ENCODE data around the gene TEP1.

The TEP1 gene

DNA sequence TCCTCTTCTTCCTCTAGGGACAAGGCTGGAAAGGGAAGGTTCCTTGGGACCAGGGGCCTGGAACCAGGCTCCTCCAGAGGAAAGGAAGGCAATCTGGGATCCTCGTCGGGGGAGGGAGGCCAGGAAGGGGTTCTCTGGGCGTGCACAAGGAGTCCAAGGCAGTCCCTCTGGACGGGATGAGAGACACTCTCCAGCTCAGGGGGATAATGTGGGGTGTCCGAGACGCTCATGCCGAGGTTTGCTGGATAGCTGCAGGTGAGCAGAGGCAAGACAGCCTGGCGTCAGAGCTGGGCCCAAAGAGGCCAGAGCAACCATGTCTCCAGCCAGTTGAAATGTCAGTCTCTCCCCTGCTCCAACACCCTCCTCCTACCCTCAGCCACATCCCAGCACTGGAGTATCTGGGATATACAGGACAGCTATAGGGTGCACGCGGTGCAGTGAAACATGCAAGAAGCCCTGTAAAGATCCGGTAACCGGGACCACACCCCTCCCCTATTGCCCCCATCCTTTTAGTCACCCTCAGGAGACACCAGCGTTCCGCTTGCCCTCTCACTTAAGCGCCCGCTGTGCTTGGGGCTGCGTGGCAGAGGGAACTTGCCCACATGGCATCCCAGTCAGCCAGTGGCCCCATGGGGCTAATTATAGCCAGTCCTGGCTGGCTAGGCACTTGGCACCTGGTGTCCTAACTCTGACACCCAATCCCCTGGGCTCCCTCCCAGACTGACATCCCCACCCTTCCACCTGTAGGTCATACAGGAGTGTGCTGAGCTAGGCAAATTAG is 22.5 kb upstream of the TEP1 start, which contains the start of gene KLHL33:
TSS of gene KLHL33 (minus strand) at position 585 of the 781 bp plus-strand sequence. CDS start at position 230, 355 bp downstream.
- H3K4me3 ChIP-seq (ENCODE audit: low read length) = no peak within 1 kb of the TSS
- DNase-seq (ENCODE audit: low read depth, low spot score) = no peak

GRCh38 chr14:20434701-20435581 is 21.6 kb upstream of the TEP1 start:
- no peak for DNase-seq (ENCODE audit: low read depth, low spot score)
- no peak overlapping the region for H3K4me3 ChIP-seq (ENCODE audit: low read length)

- H3K4me3 ChIP-seq (ENCODE audit: low read length) = no peak overlapping the region; the same call in 1 of the 2 replicates
- no peak for DNase-seq (ENCODE audit: low read depth, low spot score)
Measured at GRCh38 chr14:20429801-20430669, 16.7 kb upstream of the TEP1 start.

DNA sequence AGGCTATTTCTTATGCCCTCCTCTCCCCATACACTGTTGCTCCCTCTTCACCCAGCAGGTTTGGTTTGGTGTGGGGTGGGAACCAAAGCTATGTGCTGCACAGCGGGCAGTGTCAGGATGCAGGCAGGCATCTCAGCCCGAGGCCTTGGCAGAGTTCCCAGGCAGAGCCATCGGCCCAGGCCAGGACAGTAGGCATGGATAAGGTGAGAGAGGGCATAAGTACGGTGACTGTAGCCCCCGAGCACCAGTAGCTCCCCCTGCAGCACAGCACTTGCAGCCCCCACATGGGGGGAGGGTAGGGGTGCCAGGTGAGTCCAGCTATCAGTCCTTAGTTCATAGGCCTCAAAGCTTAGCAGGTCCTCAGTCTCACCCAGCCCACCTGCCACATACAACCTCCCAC is 15.5 kb upstream of the TEP1 start:
- DNase-seq (ENCODE audit: low read depth, low spot score) = no peak
- H3K4me3 ChIP-seq (ENCODE audit: low read length) = no peak overlapping the region

DNA sequence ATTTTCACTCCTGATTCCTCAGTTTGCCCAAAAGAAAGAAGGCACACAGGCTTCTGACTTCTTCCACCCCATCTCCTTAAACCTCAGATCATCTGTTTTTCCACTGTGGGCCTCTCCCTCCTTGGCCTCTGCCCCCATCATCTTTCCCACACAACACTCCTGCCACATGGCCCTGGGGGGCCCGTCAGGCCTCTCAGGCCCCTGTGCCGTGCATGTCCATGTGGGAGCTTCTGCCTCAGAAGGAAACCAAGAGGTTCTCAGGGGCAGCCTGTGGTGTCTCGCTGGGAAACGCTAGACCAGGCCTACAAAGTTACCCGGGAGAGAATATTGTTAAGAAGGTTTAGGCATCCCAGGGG is 14.7 kb upstream of the TEP1 start:
- no peak for DNase-seq (ENCODE audit: low read depth, low spot score)
- peak overlapping the region; percentile 39 for H3K4me3 ChIP-seq (ENCODE audit: low read length)

- peak; percentile 90 for DNase-seq (ENCODE audit: low read depth, low spot score)
- H3K4me3 ChIP-seq (ENCODE audit: low read length) = peak overlapping the region; percentile 39
Measured at GRCh38 chr14:20427231-20428009, 14.1 kb upstream of the TEP1 start.

- DNase-seq (ENCODE audit: low read depth, low spot score) = no peak
- H3K4me3 ChIP-seq (ENCODE audit: low read length) = no peak overlapping the region
Measured at GRCh38 chr14:20424851-20425250, 11.6 kb upstream of the TEP1 start.

DNA sequence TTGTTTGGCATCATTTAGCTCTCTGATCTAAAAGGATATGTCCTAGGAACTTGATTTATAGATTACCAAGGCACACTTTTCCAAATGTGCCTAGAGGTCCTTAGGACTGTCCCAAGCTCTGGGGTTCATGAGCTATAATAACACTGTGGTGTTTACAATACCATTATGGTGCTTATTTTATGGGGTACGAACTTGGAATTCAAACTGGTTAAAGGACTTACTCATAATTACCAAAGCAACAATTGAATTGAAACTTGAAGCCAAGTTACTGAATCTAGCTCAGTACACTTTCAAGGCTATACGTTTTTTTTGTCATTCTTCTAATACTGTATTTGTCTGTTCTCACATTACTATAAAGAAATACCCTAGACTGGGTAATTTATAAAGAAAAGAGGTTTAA is 9.6 kb upstream of the TEP1 start:
- DNase-seq (ENCODE audit: low read depth, low spot score) = no peak
- no peak overlapping the region for H3K4me3 ChIP-seq (ENCODE audit: low read length)

GRCh38 chr14:20421267-20421666 is 8.0 kb upstream of the TEP1 start:
- no peak overlapping the region for H3K4me3 ChIP-seq (ENCODE audit: low read length)
- no peak for DNase-seq (ENCODE audit: low read depth, low spot score)

GRCh38 chr14:20419419-20419818 is 6.1 kb upstream of the TEP1 start:
- DNase-seq (ENCODE audit: low read depth, low spot score) = no peak

GRCh38 chr14:20418501-20418909 is 5.2 kb upstream of the TEP1 start:
- no peak overlapping the region for H3K4me3 ChIP-seq (ENCODE audit: low read length)
- DNase-seq (ENCODE audit: low read depth, low spot score) = no peak

More at GRCh38 chr14:20419419-20419818, 6.1 kb upstream of the TEP1 start:
- H3K4me3 ChIP-seq (ENCODE audit: low read length) = no peak overlapping the region

- DNase-seq (ENCODE audit: low read depth, low spot score) = no peak
Measured at GRCh38 chr14:20417250-20418186, 4.2 kb upstream of the TEP1 start.

DNA sequence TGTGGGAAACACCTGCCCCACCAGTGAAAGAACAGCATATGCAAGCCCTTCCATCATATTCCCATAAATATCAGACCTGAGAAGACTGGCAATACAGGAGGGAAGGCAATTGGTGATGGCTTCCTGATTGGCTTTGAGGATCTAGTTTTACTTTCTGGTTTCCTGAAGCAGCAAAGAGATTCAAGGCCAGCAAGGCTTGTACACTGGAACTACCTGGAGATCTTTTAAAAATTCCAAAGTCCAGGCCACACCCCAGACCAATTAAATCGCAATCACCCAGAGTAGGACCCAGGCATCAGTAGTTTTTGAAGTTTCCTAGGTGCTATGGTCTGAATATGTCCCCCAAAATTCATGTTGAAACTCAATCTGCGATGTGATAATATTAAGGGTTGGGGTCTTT is 2.9 kb upstream of the TEP1 start:
- no peak for DNase-seq (ENCODE audit: low read depth, low spot score)
- no peak overlapping the region for H3K4me3 ChIP-seq (ENCODE audit: low read length)

More at GRCh38 chr14:20417250-20418186, 4.2 kb upstream of the TEP1 start:
- H3K4me3 ChIP-seq (ENCODE audit: low read length) = no peak overlapping the region

DNA sequence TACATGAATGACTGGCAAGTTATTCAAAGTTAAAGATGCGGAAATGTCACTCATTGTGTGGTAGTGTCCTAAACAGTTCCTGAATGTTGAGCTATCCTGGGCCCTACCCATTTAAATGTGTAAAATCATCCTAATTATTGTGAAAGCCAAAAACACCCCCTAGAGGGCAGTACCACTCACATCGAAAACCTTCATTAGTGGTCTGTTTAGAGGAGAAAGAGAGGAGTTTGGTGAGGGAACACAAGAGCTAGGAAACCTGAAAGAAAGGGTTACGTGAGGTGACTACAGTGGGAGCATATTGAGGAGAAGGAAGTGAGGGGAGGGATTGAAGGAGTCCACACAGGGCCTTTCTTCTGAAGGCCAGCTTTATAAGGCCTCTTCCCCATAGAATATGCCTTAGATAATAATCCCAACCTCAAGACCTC is 2.5 kb upstream of the TEP1 start:
- peak; percentile 77 for DNase-seq (ENCODE audit: low read depth, low spot score)
- no peak overlapping the region for H3K4me3 ChIP-seq (ENCODE audit: low read length)

GRCh38 chr14:20413744-20414082 is 412 bp upstream of the TEP1 start:
- DNase-seq (ENCODE audit: low read depth, low spot score) = no peak

DNA sequence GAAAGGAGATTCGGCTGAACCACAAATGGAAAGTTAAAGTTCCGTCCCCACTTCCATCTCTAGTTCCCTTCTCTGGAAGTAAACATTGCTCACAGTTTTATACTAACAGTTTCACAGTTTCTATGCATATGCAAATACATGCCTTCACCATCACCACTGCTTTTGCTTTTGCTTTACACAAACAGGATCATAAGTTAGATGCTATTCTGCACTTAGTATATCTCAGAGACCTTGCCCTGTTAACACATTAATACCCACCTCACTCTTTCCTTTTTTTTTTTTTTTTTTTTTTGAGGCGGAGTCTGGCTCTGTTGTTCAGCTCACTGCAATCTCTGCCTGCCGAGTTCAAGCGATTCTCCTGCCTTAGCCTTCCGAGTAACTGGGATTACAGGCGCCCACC is 890 bp downstream of the TEP1 start:
- DNase-seq (ENCODE audit: low read depth, low spot score) = no peak
- H3K4me3 ChIP-seq (ENCODE audit: low read length) = peak overlapping the region; percentile 85

More at GRCh38 chr14:20413744-20414082, 412 bp upstream of the TEP1 start:
- peak overlapping the region; percentile 85 for H3K4me3 ChIP-seq (ENCODE audit: low read length)

- no peak overlapping the region for H3K4me3 ChIP-seq (ENCODE audit: low read length)
- DNase-seq (ENCODE audit: low read depth, low spot score) = no peak
Measured at GRCh38 chr14:20409226-20409625, 4.1 kb downstream of the TEP1 start.

- no peak overlapping the region for H3K4me3 ChIP-seq (ENCODE audit: low read length)
- DNase-seq (ENCODE audit: low read depth, low spot score) = no peak
Measured at GRCh38 chr14:20403521-20403920, 9.8 kb downstream of the TEP1 start.

All from Jurkat, Clone E6-1 (cell line).